K562 (cell line): Measurements from ENCODE around the gene PAM. TPM values are rescaled to one million over a fixed set of nuclear protein-coding genes. Genes with fewer than 3 reads are reported as not detected.

Source experiments
- ATF7 ChIP-seq: fragments of 450-650 bp; IDR thresholded peaks from 2 replicates; pipeline ENCODE4 v1.7.1; 2014; ENCODE audit warnings: mild to moderate bottlenecking, moderate library complexity
- BCOR ChIP-seq: fragments of 450-650 bp; IDR thresholded peaks from 2 replicates; pipeline ENCODE4 v1.6.1; 2016
- DACH1 ChIP-seq: fragments of 450-650 bp; IDR thresholded peaks from 2 replicates; pipeline ENCODE4 v1.6.1; 2018; ENCODE audit not compliant: partially characterized antibody
- ELF2 ChIP-seq: fragments of 250-450 bp; sonication (Bioruptor Pico); IDR thresholded peaks from 2 replicates; pipeline ENCODE4 v1.5.0; 2021; ENCODE audit warnings: mild to moderate bottlenecking
- HDAC6 ChIP-seq: IDR thresholded peaks from 2 replicates; pipeline ENCODE4 v1.6.1; 2012; ENCODE audit warnings: low read depth, mild to moderate bottlenecking, control low read depth, inconsistent platforms, low read length, moderate library complexity
- HNRNPUL1 ChIP-seq: fragments of 200-400 bp; formaldehyde crosslinking; IDR thresholded peaks from 2 replicates; pipeline ENCODE4 v1.6.1; 2017; ENCODE audit warnings: low read length
- MTA3 ChIP-seq: fragments of 450-650 bp; formaldehyde crosslinking; IDR thresholded peaks from 2 replicates; pipeline ENCODE4 v1.6.1; 2017; ENCODE audit warnings: mild to moderate bottlenecking, borderline replicate concordance
- MYBL2 ChIP-seq, 2 experiments: fragments of 450-650 bp in 1 of 2; sonication (generic) in 1 of 2; formaldehyde crosslinking in 1 of 2; IDR thresholded peaks; 2 replicates each; pipeline versions ENCODE4 v1.6.1 to v1.8.1; 2017 to 2022; ENCODE audit warnings: borderline replicate concordance in 1 of 2, inconsistent platforms in 1 of 2, low read depth in 1 of 2, mild to moderate bottlenecking in 1 of 2, missing genetic modification reagents in 1 of 2, moderate library complexity in 1 of 2
- PYGO2 ChIP-seq: fragments of 450-650 bp; IDR thresholded peaks from 2 replicates; pipeline ENCODE4 v1.6.1; 2016; ENCODE audit warnings: mild to moderate bottlenecking, missing genetic modification characterization, moderate library complexity, missing compliant biosample characterization
- ZBTB1 ChIP-seq: sonication (generic); formaldehyde crosslinking; IDR thresholded peaks from 2 replicates; pipeline ENCODE4 v1.8.1; 2023; ENCODE audit warnings: missing genetic modification reagents, low read depth, mild to moderate bottlenecking, borderline replicate concordance
- ZNF232 ChIP-seq: sonication (generic); formaldehyde crosslinking; IDR thresholded peaks from 2 replicates; pipeline ENCODE4 v1.8.0; 2022; ENCODE audit warnings: mild to moderate bottlenecking, missing genetic modification reagents
- ZNF407 ChIP-seq: fragments of 450-650 bp; IDR thresholded peaks from 2 replicates; pipeline ENCODE4 v1.6.1; 2016; ENCODE audit warnings: low read depth
- polyA plus RNA-seq, 8 experiments: library from polyadenylated mRNA; depleted of rRNA in 4 of 8; stranded (reverse) in 5 of 8; unstranded in 3 of 8; fragments of >200 nt; fragmentation: Nextera tagmentation in 2 of 8; fragmentation: Illumina TruSeq in 1 of 8; extraction: Ambion mirVana in 2 of 8; extraction: Trizol in 1 of 8; gene quantifications; 2 replicates each; pipeline versions ENCODE4 v1.2.1 to v1.2.3, GENCODE V29; 2011 to 2014; ENCODE audit warnings: inconsistent platforms in 1 of 8, missing spikeins in 1 of 8
- total RNA-seq, 7 experiments: library from RNA; depleted of rRNA in 6 of 7; stranded (reverse); fragments of >200 nt in 6 of 7; fragmentation: Illumina TruSeq in 2 of 7; extraction: Trizol in 2 of 7; gene quantifications; 2 replicates each; pipeline versions ENCODE4 v1.2.1 to v1.2.3, GENCODE V29; 2011 to 2021; ENCODE audit warnings: low replicate concordance in 1 of 7

Gene PAM
- total and polyA plus RNA-seq, 9 of the 15 experiments (the other 6 are each of a cell fraction or from before 2014, with no cell fraction given), result 0.39 to 3.1 (median 0.77) TPM

GRCh38 chr5:102975045-102975444 is 219.9 kb downstream of the PAM start (continued):
- TF ChIP-seq ZNF407 (no peak), PYGO2 (tag) (no peak), HDAC6 (no peak), BCOR (no peak), MYBL2 (IDR thresholded peaks at IDR 0.05; ENCODE audit: low read depth) (no peak), MYBL2 (CRISPR knock-in tag; IDR thresholded peaks at IDR 0.05; ENCODE audit: borderline replicate concordance) (no peak), DACH1 (no peak), MTA3 (no peak), ZNF232 (no peak), ZBTB1 (CRISPR knock-in tag) (no peak), ELF2 (CRISPR knock-in tag) (no peak), ATF7 (no peak), HNRNPUL1 (no peak)
- TF ChIP-seq, all 486 proteins: peak for 0
